ENCODE measurements around the gene SPDYE1.

Gene SPDYE1

GRCh38 chr7:44044315-44045225 lies 46.9 kb downstream of the SPDYE1 start, which contains the start of gene DBNL:
Gene DBNL (plus strand): TSS chr7:44044702. CDS start chr7:44044738, 36 bp downstream.
- in situ Hi-C loops (cut with MboI; ENCODE audit: low sequenced_read_pairs) = no loop called here
- Histone ChIP-seq H3K27me3 (ENCODE audit: low read depth) (no peaks in the 10 kb centered on the region), H3K36me3 (replicated peaks) (peaks cover 19% of the 10 kb centered on the region), H3K9me3 (no peaks in the 10 kb centered on the region), H3K4me3 (peak within 1 kb of the TSS; percentile 86), H3K4me1 (peaks cover 7% of the 10 kb centered on the region)
- peak; percentile 84 to 96 for DNase-seq (ENCODE audit: low spot score in 2 of 2)

- H3K4me3 ChIP-seq = peak overlapping the region; percentile 86
- peak in 1 of 2 experiments; percentile 75 for DNase-seq (ENCODE audit: low spot score in 2 of 2)
- H3K36me3 ChIP-seq (replicated peaks) = peaks cover 26% of the 10 kb centered on the region
- no peaks in the 10 kb centered on the region for H3K27me3 ChIP-seq (ENCODE audit: low read depth)
- no peaks in the 10 kb centered on the region for H3K9me3 ChIP-seq
- in situ Hi-C loops (cut with MboI; ENCODE audit: low sequenced_read_pairs) = no loop called here
- peaks cover 7% of the 10 kb centered on the region for H3K4me1 ChIP-seq
These were observed 47.7 kb downstream of the SPDYE1 start for GRCh38 chr7:44045226-44046014.

GRCh38 chr7:44046321-44047061 lies 48.8 kb downstream of the SPDYE1 start:
- peaks cover 7% of the 10 kb centered on the region for H3K4me1 ChIP-seq
- H3K9me3 ChIP-seq = no peaks in the 10 kb centered on the region
- DNase-seq (ENCODE audit: low spot score in 2 of 2) = no peak
- no peak overlapping the region for H3K4me3 ChIP-seq
- peaks cover 37% of the 10 kb centered on the region for H3K36me3 ChIP-seq (replicated peaks)
- in situ Hi-C loops (cut with MboI; ENCODE audit: low sequenced_read_pairs) = no loop called here
- no peaks in the 10 kb centered on the region for H3K27me3 ChIP-seq (ENCODE audit: low read depth)

- Histone ChIP-seq H3K27me3 (ENCODE audit: low read depth) (no peaks in the 10 kb centered on the region), H3K4me3 (no peak overlapping the region), H3K9me3 (no peaks in the 10 kb centered on the region), H3K36me3 (replicated peaks) (peaks cover 51% of the 10 kb centered on the region), H3K4me1 (peaks cover 7% of the 10 kb centered on the region)
- no peak for DNase-seq (ENCODE audit: low spot score in 2 of 2)
- in situ Hi-C loops (cut with MboI; ENCODE audit: low sequenced_read_pairs) = no loop called here
These were observed 50.5 kb downstream of the SPDYE1 start for GRCh38 chr7:44048031-44048795.

- Histone ChIP-seq H3K36me3 (replicated peaks) (peaks cover 65% of the 10 kb centered on the region), H3K4me1 (peaks cover 4% of the 10 kb centered on the region), H3K27me3 (ENCODE audit: low read depth) (no peaks in the 10 kb centered on the region), H3K9me3 (no peaks in the 10 kb centered on the region), H3K4me3 (no peak overlapping the region)
- in situ Hi-C loops (cut with MboI; ENCODE audit: low sequenced_read_pairs) = no loop called here
- no peak for DNase-seq (ENCODE audit: low spot score in 2 of 2)
These were observed 52.6 kb downstream of the SPDYE1 start for GRCh38 chr7:44050121-44050914.

GRCh38 chr7:44050915-44051560 lies 53.3 kb downstream of the SPDYE1 start:
- Histone ChIP-seq H3K36me3 (replicated peaks) (peaks cover 71% of the 10 kb centered on the region), H3K4me3 (no peak overlapping the region), H3K9me3 (no peaks in the 10 kb centered on the region), H3K27me3 (ENCODE audit: low read depth) (no peaks in the 10 kb centered on the region), H3K4me1 (no peaks in the 10 kb centered on the region)
- DNase-seq (ENCODE audit: low spot score in 2 of 2) = no peak
- in situ Hi-C loops (cut with MboI; ENCODE audit: low sequenced_read_pairs) = no loop called here

- Histone ChIP-seq H3K27me3 (ENCODE audit: low read depth) (no peaks in the 10 kb centered on the region), H3K4me3 (no peak overlapping the region), H3K4me1 (no peaks in the 10 kb centered on the region), H3K9me3 (no peaks in the 10 kb centered on the region), H3K36me3 (replicated peaks) (peaks cover 70% of the 10 kb centered on the region)
- in situ Hi-C loops (cut with MboI; ENCODE audit: low sequenced_read_pairs) = no loop called here
- no peak for DNase-seq (ENCODE audit: low spot score in 2 of 2)
These were observed 54.0 kb downstream of the SPDYE1 start for GRCh38 chr7:44051611-44052220.

GRCh38 chr7:44052771-44053365 lies 55.2 kb downstream of the SPDYE1 start:
- Histone ChIP-seq H3K27me3 (ENCODE audit: low read depth) (no peaks in the 10 kb centered on the region), H3K36me3 (replicated peaks) (peaks cover 76% of the 10 kb centered on the region), H3K4me1 (no peaks in the 10 kb centered on the region), H3K9me3 (no peaks in the 10 kb centered on the region), H3K4me3 (no peak overlapping the region)
- in situ Hi-C loops (cut with MboI; ENCODE audit: low sequenced_read_pairs) = no loop called here
- no peak for DNase-seq (ENCODE audit: low spot score in 2 of 2)

- Histone ChIP-seq H3K36me3 (replicated peaks) (peaks cover 87% of the 10 kb centered on the region), H3K9me3 (no peaks in the 10 kb centered on the region), H3K4me3 (no peak overlapping the region), H3K27me3 (ENCODE audit: low read depth) (no peaks in the 10 kb centered on the region), H3K4me1 (no peaks in the 10 kb centered on the region)
- no peak for DNase-seq (ENCODE audit: low spot score in 2 of 2)
- in situ Hi-C loops (cut with MboI; ENCODE audit: low sequenced_read_pairs) = no loop called here
These were observed 59.0 kb downstream of the SPDYE1 start for GRCh38 chr7:44056681-44057080.

- Histone ChIP-seq H3K4me1 (no peaks in the 10 kb centered on the region), H3K9me3 (no peaks in the 10 kb centered on the region), H3K27me3 (ENCODE audit: low read depth) (no peaks in the 10 kb centered on the region), H3K36me3 (replicated peaks) (peaks cover 87% of the 10 kb centered on the region), H3K4me3 (no peak overlapping the region)
- in situ Hi-C loops (cut with MboI; ENCODE audit: low sequenced_read_pairs) = no loop called here
- DNase-seq (ENCODE audit: low spot score in 2 of 2) = no peak
These were observed 59.6 kb downstream of the SPDYE1 start for GRCh38 chr7:44057181-44057848.

Measured in HAP-1 (cell line).